Mucosa of rectum (tissue), 2 donors: ENCODE results near the gene PSMB9.
"Not testable (repeated sequence)": the region's sequence is repeated elsewhere in the genome, so short reads cannot be mapped to it uniquely, and the experiment has no call there.

Experiments used
- H3K27ac ChIP-seq, 2 donors: one replicate each; pipeline ENCODE4 v1.7.0; 2013; ENCODE audit warnings: inconsistent platforms in 2 of 2, low read depth in 2 of 2, low read length in 2 of 2
- H3K27me3 ChIP-seq, 2 donors: one replicate each; pipeline ENCODE4 v1.7.0; 2013; ENCODE audit warnings: low read length in 2 of 2; ENCODE audit not compliant: control insufficient read depth in 2 of 2, insufficient read depth in 2 of 2
- H3K36me3 ChIP-seq, 2 donors: one replicate each; pipeline ENCODE4 v1.7.0; 2013; ENCODE audit warnings: low read length in 2 of 2; ENCODE audit not compliant: control insufficient read depth in 2 of 2, insufficient read depth in 2 of 2
- H3K4me1 ChIP-seq, 2 donors: one replicate each; pipeline ENCODE4 v1.7.0; 2013; ENCODE audit warnings: low read length in 2 of 2, mild to moderate bottlenecking in 1 of 2; ENCODE audit not compliant: control insufficient read depth in 2 of 2, insufficient read depth in 2 of 2
- H3K4me3 ChIP-seq, 2 donors: one replicate each; pipeline ENCODE4 v1.7.0; 2013; ENCODE audit warnings: low read length in 2 of 2
- H3K9ac ChIP-seq, 2 donors: one replicate each; pipeline ENCODE4 v1.7.0; 2013; ENCODE audit warnings: low read length in 2 of 2, low read depth in 1 of 2, mild to moderate bottlenecking in 1 of 2
- H3K9me3 ChIP-seq, 2 donors: one replicate each; pipeline ENCODE4 v1.7.0; 2013; ENCODE audit warnings: low read length in 2 of 2; ENCODE audit not compliant: control insufficient read depth in 2 of 2
- donor health status: healthy.
- donor health status: Normal muscosa, but diverticular disease.

The PSMB9 gene

DNA sequence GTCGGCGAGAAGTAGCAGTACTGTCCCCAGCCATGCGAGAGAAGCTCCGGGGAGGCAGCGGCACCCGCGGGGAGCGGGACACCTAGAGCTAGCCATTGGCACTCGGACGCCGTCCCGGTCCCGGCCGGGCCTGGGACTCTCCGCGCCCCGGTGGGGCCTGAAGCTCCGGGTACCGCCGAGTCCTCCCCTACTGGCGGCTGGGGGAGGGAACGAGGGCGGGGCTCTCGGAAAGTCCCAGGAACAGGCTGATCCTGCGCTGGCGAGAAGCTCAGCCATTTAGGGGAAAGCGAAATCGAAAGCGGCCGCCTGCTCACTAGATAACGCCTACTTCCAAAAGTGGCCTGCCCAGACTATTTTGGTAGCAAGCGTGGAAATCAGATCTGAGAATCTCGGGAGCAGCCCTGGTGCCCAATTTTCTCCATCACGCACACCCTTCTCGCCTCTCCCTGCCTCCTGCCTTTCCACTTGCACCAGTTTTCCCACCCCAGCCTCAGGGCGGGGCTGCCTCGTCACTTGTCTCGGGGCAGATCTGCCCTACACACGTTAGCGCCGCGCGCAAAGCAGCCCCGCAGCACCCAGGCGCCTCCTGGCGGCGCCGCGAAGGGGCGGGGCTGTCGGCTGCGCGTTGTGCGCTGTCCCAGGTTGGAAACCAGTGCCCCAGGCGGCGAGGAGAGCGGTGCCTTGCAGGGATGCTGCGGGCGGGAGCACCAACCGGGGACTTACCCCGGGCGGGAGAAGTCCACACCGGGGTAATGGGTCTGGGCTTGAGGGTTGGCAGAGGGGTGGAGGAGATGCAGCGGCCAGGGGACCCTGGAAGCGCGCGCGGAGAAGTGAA lies at the start of gene PSMB9, which contains the start of gene TAP1:
Gene PSMB9 (plus strand): TSS at position 652 of the 835 bp plus-strand sequence. CDS start 38 bp downstream, at position 690.
Gene TAP1 (minus strand): TSS at position 164 of the 835 bp plus-strand sequence. CDS start 68 bp downstream, at position 96.
- Histone ChIP-seq H3K4me1 (peaks cover 21 to 26% of the 10 kb centered on the region in 2 donors), H3K9ac (peak within 1 kb of the TSS; percentile 96 to 99), H3K4me3 (peak within 1 kb of the TSS; percentile 91 to 96), H3K27ac (peak within 1 kb of the TSS; percentile 99), H3K27me3 (no peaks in the 10 kb centered on the region), H3K36me3 (peaks cover 38 to 44% of the 10 kb centered on the region in 2 donors), H3K9me3 (no peaks in the 10 kb centered on the region)

DNA sequence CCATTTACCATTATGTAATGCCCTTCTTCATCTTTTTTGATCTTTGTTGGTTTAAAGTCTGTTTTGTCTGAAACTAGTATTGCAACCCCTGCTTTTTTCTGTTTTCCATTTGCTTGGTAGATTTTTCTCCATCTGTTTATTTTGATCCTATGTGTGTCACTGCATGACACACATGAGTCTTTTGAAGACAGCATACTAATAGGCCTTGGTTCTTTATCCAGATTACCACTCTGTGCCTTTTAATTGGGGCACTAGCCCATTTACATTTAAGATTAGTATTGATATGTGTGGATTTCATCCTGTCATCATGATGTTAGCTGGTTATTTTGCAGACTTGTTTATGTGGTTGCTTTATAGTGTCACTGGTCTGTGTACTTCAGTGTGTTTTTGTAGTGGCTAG lies 48.6 kb upstream of the PSMB9 start:
- H3K36me3 ChIP-seq, H3K9ac ChIP-seq, H3K4me1 ChIP-seq, H3K27ac ChIP-seq, H3K4me3 ChIP-seq, H3K9me3 ChIP-seq, H3K27me3 ChIP-seq: not testable (repeated sequence)

DNA sequence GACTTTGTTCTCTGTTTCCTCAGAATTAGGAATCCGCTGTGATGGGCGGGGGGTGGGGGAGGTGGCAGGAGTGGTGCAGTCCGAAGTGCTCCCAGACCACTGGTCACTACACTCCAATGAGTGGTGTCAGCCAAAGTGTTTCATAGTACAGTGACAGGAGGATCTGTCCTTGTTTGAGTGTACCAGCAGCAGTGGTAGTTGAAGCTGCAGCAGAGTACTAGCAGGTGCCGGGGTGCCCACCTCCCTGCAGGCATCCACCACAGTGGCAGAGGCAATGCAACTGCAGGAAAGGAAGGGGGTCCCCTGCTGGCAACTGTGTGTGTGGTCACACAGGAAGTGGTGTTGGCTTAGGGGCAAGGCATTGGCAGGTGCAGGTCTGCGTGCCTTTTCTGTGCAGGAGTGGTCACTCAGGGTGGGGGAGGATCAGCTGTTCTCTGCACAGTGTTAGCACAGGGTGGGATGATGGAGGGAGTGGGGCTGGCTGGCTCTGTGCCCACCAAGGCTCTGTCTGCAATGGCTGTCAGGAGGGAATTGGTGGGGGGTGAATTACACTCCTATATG lies 46.9 kb upstream of the PSMB9 start:
- H3K27me3 ChIP-seq: peaks cover 0 to 4% of the 10 kb centered on the region in 2 donors
- no peak overlapping the region for H3K4me3 ChIP-seq
- no peak overlapping the region for H3K27ac ChIP-seq
- H3K9ac ChIP-seq: no peak overlapping the region
- H3K36me3 ChIP-seq: no peaks in the 10 kb centered on the region
- H3K9me3 ChIP-seq: no peaks in the 10 kb centered on the region
- H3K4me1 ChIP-seq: no peaks in the 10 kb centered on the region

DNA sequence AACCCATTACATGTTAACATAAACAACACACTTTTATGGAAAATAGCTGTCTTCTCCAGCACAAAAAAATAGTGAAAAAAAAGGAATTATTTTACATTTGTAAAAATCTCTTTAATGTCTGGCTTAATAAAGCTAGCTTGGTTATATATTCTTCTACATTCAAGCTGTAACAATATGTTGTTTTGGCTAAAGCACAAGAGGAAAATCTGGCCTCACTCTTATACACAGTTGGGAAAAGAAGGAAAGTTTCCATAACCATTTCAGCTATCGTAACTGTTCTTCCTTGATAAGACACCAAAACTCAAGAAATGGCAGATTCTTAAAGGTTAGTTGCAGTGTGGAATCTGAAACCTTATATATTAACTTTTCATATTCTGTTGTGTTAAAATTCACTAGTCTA lies 44.8 kb upstream of the PSMB9 start:
- H3K4me3 ChIP-seq: no peak overlapping the region

DNA sequence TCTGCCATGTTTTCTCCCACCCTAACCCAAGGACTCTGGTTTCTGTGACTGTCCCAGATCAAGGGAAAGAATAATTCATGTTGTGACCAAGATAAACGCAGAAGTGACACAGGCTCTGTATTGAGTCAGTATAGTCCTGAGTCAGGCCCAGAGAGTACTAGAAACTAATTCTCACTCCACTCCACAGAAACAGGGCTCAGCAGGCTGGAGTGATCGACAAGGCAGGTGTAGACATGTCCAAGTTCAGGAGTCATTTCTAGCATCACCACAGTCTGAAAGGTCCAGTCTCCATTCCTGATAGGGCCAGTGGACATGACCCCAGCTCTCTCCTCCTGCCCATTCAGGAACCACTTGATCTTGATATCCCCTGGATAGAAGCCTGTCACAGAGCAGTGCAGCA lies 39.8 kb upstream of the PSMB9 start:
- no peaks in the 10 kb centered on the region for H3K4me1 ChIP-seq
- H3K27me3 ChIP-seq: peaks cover 0 to 4% of the 10 kb centered on the region in 2 donors
- H3K36me3 ChIP-seq: no peaks in the 10 kb centered on the region
- no peaks in the 10 kb centered on the region for H3K9me3 ChIP-seq
- H3K4me3 ChIP-seq: no peak overlapping the region
- H3K27ac ChIP-seq: no peak overlapping the region
- H3K9ac ChIP-seq: no peak overlapping the region

More for the DNA sequence above, 44.8 kb upstream of the PSMB9 start:
- no peaks in the 10 kb centered on the region for H3K9me3 ChIP-seq
- H3K9ac ChIP-seq: no peak overlapping the region
- H3K27ac ChIP-seq: no peak overlapping the region
- no peaks in the 10 kb centered on the region for H3K36me3 ChIP-seq
- no peaks in the 10 kb centered on the region for H3K4me1 ChIP-seq
- H3K27me3 ChIP-seq: peaks cover 0 to 4% of the 10 kb centered on the region in 2 donors

DNA sequence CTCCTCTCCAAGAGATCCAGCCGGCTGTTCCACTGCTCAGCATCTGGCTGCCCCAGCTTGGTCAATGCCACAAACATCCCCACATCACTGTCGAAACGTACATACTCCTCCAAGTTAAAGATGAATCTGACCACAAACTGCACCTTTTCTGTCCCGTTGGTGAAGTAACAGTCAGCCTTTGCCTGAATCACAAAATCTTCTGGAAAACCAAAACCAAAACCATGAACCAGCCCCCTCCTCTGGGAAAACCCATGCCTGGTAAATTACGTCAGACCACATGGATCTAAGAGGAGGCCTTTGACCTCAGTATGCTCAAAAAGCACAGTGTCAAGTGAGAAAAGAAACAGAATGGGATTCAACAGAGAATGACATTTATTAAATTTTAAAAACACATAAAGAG lies 38.9 kb upstream of the PSMB9 start:
- peaks cover 0 to 4% of the 10 kb centered on the region in 2 donors for H3K27me3 ChIP-seq

DNA sequence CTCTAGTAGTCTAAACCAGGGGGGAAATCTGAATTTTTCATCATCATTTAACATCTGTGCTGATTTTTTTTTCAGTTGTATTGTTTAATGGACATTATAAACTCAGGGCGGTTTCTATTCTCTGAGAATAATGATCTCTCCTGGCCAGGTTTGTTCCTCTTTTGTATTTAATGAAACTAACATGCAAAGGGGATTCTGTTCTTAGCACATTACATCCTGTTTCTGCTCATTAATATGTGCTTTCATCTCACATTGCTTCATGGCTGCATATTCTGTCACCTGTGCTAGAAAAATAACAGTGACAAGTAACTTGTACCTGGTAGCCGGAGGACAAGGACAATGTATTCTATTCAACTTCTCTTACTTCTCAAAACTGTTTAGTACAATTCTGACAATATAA lies 38.0 kb upstream of the PSMB9 start:
- Histone ChIP-seq H3K4me1 (no peaks in the 10 kb centered on the region), H3K9me3 (no peaks in the 10 kb centered on the region), H3K27ac (peak overlapping the region; percentile 37 to 59), H3K27me3 (peaks cover 0 to 4% of the 10 kb centered on the region in 2 donors), H3K4me3 (peak overlapping the region in 1 of 2 donors; percentile 57), H3K36me3 (no peaks in the 10 kb centered on the region), H3K9ac (no peak overlapping the region)

More for the DNA sequence above, 38.9 kb upstream of the PSMB9 start:
- Histone ChIP-seq H3K4me3 (peak overlapping the region in 1 of 2 donors; percentile 37), H3K9me3 (no peaks in the 10 kb centered on the region), H3K4me1 (no peaks in the 10 kb centered on the region), H3K27ac (peak overlapping the region in 1 of 2 donors; percentile 2), H3K9ac (no peak overlapping the region), H3K36me3 (no peaks in the 10 kb centered on the region)

DNA sequence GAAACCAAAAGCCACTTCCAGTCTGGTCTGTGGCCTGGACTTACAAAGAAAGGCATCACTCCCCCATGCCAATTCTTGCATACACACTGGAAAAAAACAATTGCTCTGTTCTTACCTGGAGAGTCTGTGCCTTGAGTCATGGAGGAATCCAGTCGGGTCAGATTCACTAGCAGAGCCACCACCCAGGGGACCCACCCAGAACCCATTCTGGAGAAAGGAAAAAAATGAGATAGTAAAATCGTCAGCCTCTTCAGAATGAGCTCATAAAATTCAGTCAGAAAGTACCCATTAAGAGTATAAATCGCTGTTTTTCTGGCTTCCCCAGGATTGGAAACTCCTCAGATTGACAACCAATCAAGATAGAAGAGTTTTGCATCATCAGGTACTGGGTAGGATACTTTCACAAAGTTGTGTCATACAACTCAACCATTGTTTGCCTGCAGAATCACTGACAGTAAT lies 37.2 kb upstream of the PSMB9 start, which contains the start of gene HLA-DOB:
Gene HLA-DOB (minus strand): TSS at position 257 of the 459 bp plus-strand sequence. CDS start 51 bp downstream, at position 206.
- H3K9me3 ChIP-seq: no peaks in the 10 kb centered on the region
- H3K27me3 ChIP-seq: peaks cover 0 to 4% of the 10 kb centered on the region in 2 donors
- H3K4me1 ChIP-seq: no peaks in the 10 kb centered on the region
- H3K36me3 ChIP-seq: no peaks in the 10 kb centered on the region
- peak within 1 kb of the TSS in 1 of 2 donors; percentile 24 for H3K9ac ChIP-seq
- H3K27ac ChIP-seq: peak within 1 kb of the TSS; percentile 37 to 59
- H3K4me3 ChIP-seq: peak within 1 kb of the TSS; percentile 6 to 57

DNA sequence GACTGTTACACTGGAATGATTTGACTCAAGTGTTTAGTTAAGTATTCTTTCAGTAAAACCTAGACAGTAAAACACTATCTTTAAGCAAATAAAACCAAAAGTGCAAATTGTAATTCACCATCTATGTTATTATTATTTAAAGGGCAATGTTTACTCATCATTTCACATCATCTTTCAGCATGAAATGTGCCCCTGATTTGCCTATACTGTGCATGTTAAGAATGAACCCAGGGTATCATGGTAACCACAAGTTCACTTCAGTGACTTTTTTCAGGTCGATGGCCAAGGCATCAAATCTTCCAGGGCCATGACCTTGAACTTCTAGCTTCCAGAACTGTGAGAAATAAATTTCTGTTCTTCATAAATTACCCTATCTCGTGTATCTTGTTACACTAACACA lies 35.1 kb upstream of the PSMB9 start:
- Histone ChIP-seq H3K27ac (no peak overlapping the region), H3K4me1 (no peaks in the 10 kb centered on the region), H3K36me3 (no peaks in the 10 kb centered on the region), H3K27me3 (peaks cover 0 to 4% of the 10 kb centered on the region in 2 donors), H3K9me3 (no peaks in the 10 kb centered on the region), H3K9ac (no peak overlapping the region), H3K4me3 (no peak overlapping the region)

DNA sequence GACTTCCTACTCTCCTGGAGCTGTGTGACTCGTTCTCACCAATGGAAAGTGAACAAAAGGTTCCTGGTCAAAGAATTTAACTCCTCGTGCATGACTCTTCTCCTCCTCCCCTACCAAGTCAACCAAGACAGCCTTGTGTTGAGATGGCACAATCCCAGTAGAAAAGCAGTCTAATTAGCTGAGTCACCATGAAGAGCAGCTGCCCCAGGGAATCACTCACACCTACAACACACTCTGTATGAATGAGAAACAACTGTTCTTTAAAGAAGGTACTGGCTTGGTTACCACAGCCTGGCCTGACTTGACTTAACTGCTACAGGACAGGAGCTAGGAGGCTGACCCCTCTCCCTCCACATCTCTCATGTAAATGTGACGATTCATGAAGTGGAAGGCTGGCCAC lies 34.3 kb upstream of the PSMB9 start:
- Histone ChIP-seq H3K4me3 (no peak overlapping the region), H3K4me1 (no peaks in the 10 kb centered on the region), H3K9me3 (no peaks in the 10 kb centered on the region), H3K9ac (no peak overlapping the region), H3K27me3 (no peaks in the 10 kb centered on the region), H3K36me3 (no peaks in the 10 kb centered on the region), H3K27ac (no peak overlapping the region)
